ENCODE results near the gene NLGN1. TPM values are rescaled to one million over a fixed set of nuclear protein-coding genes. Genes with fewer than 3 reads are reported as not detected.

Gene NLGN1
- total RNA-seq, 4 donors from 2014 or later = 0.80 to 4.4 (median 1.8) TPM

GRCh38 chr3:173676094-173676493 lies 278.6 kb downstream of the NLGN1 start:
- no peak for DNase-seq (ENCODE audit: low spot score in 2 of 2)
- no peak overlapping the region for H3K4me3 ChIP-seq (ENCODE audit: low read depth, poor library complexity, severe bottlenecking)
- TF ChIP-seq POLR2A (IDR thresholded peaks at IDR 0.05) = no peak
- no peak for TF ChIP-seq CTCF (IDR thresholded peaks at IDR 0.05)
- 39 to 48% methylated on average over 1 of the region's 1 CpG for WGBS, 2 donors
- intact Hi-C loops (cut with DNase I; ENCODE audit: low total_unique reads) = no loop called here

- DNase-seq (ENCODE audit: low spot score in 2 of 2) = no peak
- 94 to 95% methylated on average over 1 of the region's 1 CpG for WGBS, 2 donors
- H3K4me3 ChIP-seq (ENCODE audit: low read depth, poor library complexity, severe bottlenecking) = no peak overlapping the region
- intact Hi-C loops (cut with DNase I; ENCODE audit: low total_unique reads) = no loop called here
- no peak for TF ChIP-seq POLR2A (IDR thresholded peaks at IDR 0.05)
- TF ChIP-seq CTCF (IDR thresholded peaks at IDR 0.05) = no peak
These were observed 283.7 kb downstream of the NLGN1 start for GRCh38 chr3:173681188-173681678.

GRCh38 chr3:173685456-173685855 lies 287.9 kb downstream of the NLGN1 start:
- intact Hi-C loops (cut with DNase I; ENCODE audit: low total_unique reads) = no loop called here
- DNase-seq (ENCODE audit: low spot score in 2 of 2) = no peak
- TF ChIP-seq CTCF (IDR thresholded peaks at IDR 0.05) (no peak), POLR2A (IDR thresholded peaks at IDR 0.05) (no peak)
- no peak overlapping the region for H3K4me3 ChIP-seq (ENCODE audit: low read depth, poor library complexity, severe bottlenecking)
- 89 to 94% methylated on average over 2 of the region's 2 CpGs for WGBS, 2 donors

- no peak for TF ChIP-seq CTCF (IDR thresholded peaks at IDR 0.05)
- no peak for TF ChIP-seq POLR2A (IDR thresholded peaks at IDR 0.05)
- intact Hi-C loops (cut with DNase I; ENCODE audit: low total_unique reads) = no loop called here
- H3K4me3 ChIP-seq (ENCODE audit: low read depth, poor library complexity, severe bottlenecking) = no peak overlapping the region
- no peak for DNase-seq (ENCODE audit: low spot score in 2 of 2)
- 84 to 88% methylated on average over 4 of the region's 4 CpGs for WGBS, 2 donors
These were observed 290.8 kb downstream of the NLGN1 start for GRCh38 chr3:173688216-173688842.

- intact Hi-C loops (cut with DNase I; ENCODE audit: low total_unique reads) = no loop called here
- no peak for DNase-seq (ENCODE audit: low spot score in 2 of 2)
- 42 to 46% methylated on average over 7 of the region's 7 CpGs for WGBS, 2 donors
These were observed 293.1 kb downstream of the NLGN1 start for GRCh38 chr3:173690542-173691180.

More at GRCh38 chr3:173690542-173691180, 293.1 kb downstream of the NLGN1 start:
- TF ChIP-seq POLR2A (IDR thresholded peaks at IDR 0.05) (no peak), CTCF (IDR thresholded peaks at IDR 0.05) (no peak)
- no peak overlapping the region for H3K4me3 ChIP-seq (ENCODE audit: low read depth, poor library complexity, severe bottlenecking)

Measured in lower leg skin (tissue), 4 donors.